Ishikawa (cell line): ENCODE measurements around the gene CAMP.

ENCODE experiments used
- CREB1 ChIP-seq: IDR thresholded peaks from 2 replicates; pipeline ENCODE4 v1.6.1; 2012; ENCODE audit warnings: low read depth
- EGR1 ChIP-seq: IDR thresholded peaks from 2 replicates; pipeline ENCODE4 v1.6.1; 2012
- EP300 ChIP-seq: IDR thresholded peaks from 2 replicates; pipeline ENCODE4 v1.6.1; 2012; ENCODE audit warnings: borderline replicate concordance
- RAD21 ChIP-seq: IDR thresholded peaks from 2 replicates; pipeline ENCODE4 v1.6.1; 2012; ENCODE audit warnings: low read depth
- REST ChIP-seq: IDR thresholded peaks from 2 replicates; pipeline ENCODE4 v1.6.1; 2012; ENCODE audit warnings: low read depth, mild to moderate bottlenecking
- TAF1 ChIP-seq: IDR thresholded peaks from 2 replicates; pipeline ENCODE4 v1.6.1; 2012; ENCODE audit warnings: low read depth, mild to moderate bottlenecking
- TCF12 ChIP-seq: IDR thresholded peaks from 2 replicates; pipeline ENCODE4 v1.6.1; 2012; ENCODE audit warnings: low read depth
- TEAD4 ChIP-seq: IDR thresholded peaks from 2 replicates; pipeline ENCODE4 v1.6.1; 2012
- USF1 ChIP-seq: IDR thresholded peaks from 2 replicates; pipeline ENCODE4 v1.6.1; 2012
- YY1 ChIP-seq: IDR thresholded peaks from 2 replicates; pipeline ENCODE4 v1.6.1; 2012; ENCODE audit warnings: low read depth

- TF ChIP-seq YY1 = no peak
- no peak for TF ChIP-seq EP300
- TF ChIP-seq EGR1 = no peak
- no peak for TF ChIP-seq REST
- TF ChIP-seq USF1 = no peak
- no peak for TF ChIP-seq TAF1
- no peak for TF ChIP-seq TEAD4
- no peak for TF ChIP-seq RAD21
- TF ChIP-seq CREB1 = no peak
- no peak for TF ChIP-seq TCF12
Measured at GRCh38 chr3:48268936-48269561, 45.8 kb downstream of the CAMP start.
